AG10803 (cell line): Measurements from ENCODE around the gene HLCS.

ENCODE experiments used
- DNase-seq: peaks from one replicate; pipeline ENCODE4 v3.0.0; 2010; ENCODE audit warnings: low read depth
- H3K4me3 ChIP-seq: 2 replicates; pipeline ENCODE4 v1.5.1; 2011; ENCODE audit warnings: mild to moderate bottlenecking, low read length, control low read depth
- CTCF ChIP-seq: conservative IDR thresholded peaks from 2 replicates; pipeline ENCODE4 v1.5.1; 2011; ENCODE audit warnings: mild to moderate bottlenecking, low read length, control low read depth, inconsistent platforms

HLCS gene

GRCh38 chr21:36858320-36858957 is 108.0 kb downstream of the HLCS start:
- peak; percentile 18 for DNase-seq
- TF ChIP-seq CTCF: no peak
- no peak overlapping the region for H3K4me3 ChIP-seq

- no peak overlapping the region for H3K4me3 ChIP-seq
- no peak for DNase-seq
- no peak for TF ChIP-seq CTCF
Measured at GRCh38 chr21:36856643-36857042, 109.8 kb downstream of the HLCS start.

GRCh38 chr21:36854391-36854790 is 112.1 kb downstream of the HLCS start:
- peak; percentile 56 for TF ChIP-seq CTCF
- no peak for DNase-seq
- no peak overlapping the region for H3K4me3 ChIP-seq

- no peak for DNase-seq
- TF ChIP-seq CTCF: no peak
- H3K4me3 ChIP-seq: no peak overlapping the region
Measured at GRCh38 chr21:36852864-36853263, 113.6 kb downstream of the HLCS start.

- no peak overlapping the region for H3K4me3 ChIP-seq
- no peak for DNase-seq
- no peak for TF ChIP-seq CTCF
Measured at GRCh38 chr21:36852293-36852692, 114.2 kb downstream of the HLCS start.

GRCh38 chr21:36851121-36851520 is 115.3 kb downstream of the HLCS start:
- H3K4me3 ChIP-seq: no peak overlapping the region
- no peak for DNase-seq
- TF ChIP-seq CTCF: no peak

- no peak for TF ChIP-seq CTCF
- DNase-seq: no peak
- no peak overlapping the region for H3K4me3 ChIP-seq
Measured at GRCh38 chr21:36850372-36850771, 116.1 kb downstream of the HLCS start.
